Skeletal muscle tissue (tissue), 4 donors: ENCODE measurements around the gene CYP51A1. TPM values are rescaled to one million over a fixed set of nuclear protein-coding genes. Genes with fewer than 3 reads are reported as not detected.
"Not testable (repeated sequence)": the region's sequence is repeated elsewhere in the genome, so short reads cannot be mapped to it uniquely, and the experiment has no call there.

Experiments
- H3K27ac ChIP-seq: one replicate; pipeline ENCODE4 v1.7.0; 2013; ENCODE audit warnings: mild to moderate bottlenecking, low read depth, low read length, inconsistent platforms
- H3K27me3 ChIP-seq, 3 donors: one replicate each; pipeline ENCODE4 v1.7.0; 2013; ENCODE audit warnings: low read length in 3 of 3; ENCODE audit not compliant: control insufficient read depth in 3 of 3, insufficient read depth in 3 of 3
- H3K36me3 ChIP-seq, 3 donors: one replicate each; pipeline ENCODE4 v1.7.0; 2013; ENCODE audit warnings: low read length in 3 of 3; ENCODE audit not compliant: control insufficient read depth in 3 of 3, insufficient read depth in 3 of 3
- H3K4me1 ChIP-seq, 3 donors: one replicate each; pipeline ENCODE4 v1.7.0; 2013; ENCODE audit warnings: low read length in 3 of 3, mild to moderate bottlenecking in 3 of 3; ENCODE audit not compliant: control insufficient read depth in 3 of 3, insufficient read depth in 3 of 3
- H3K4me3 ChIP-seq, 3 donors: one replicate each; pipeline ENCODE4 v1.7.0; 2013; ENCODE audit warnings: low read length in 3 of 3
- H3K9ac ChIP-seq, 3 donors: one replicate each; pipeline ENCODE4 v1.7.0; 2013; ENCODE audit warnings: low read length in 3 of 3, mild to moderate bottlenecking in 3 of 3, moderate library complexity in 2 of 3, low read depth in 1 of 3
- H3K9me3 ChIP-seq, 3 donors: one replicate each; pipeline ENCODE4 v1.7.0; 2013; ENCODE audit warnings: low read length in 3 of 3; ENCODE audit not compliant: control insufficient read depth in 3 of 3
- total RNA-seq: library from RNA; depleted of rRNA; stranded (reverse); fragments of >200 nt; gene quantifications from one replicate; pipeline ENCODE4 v1.2.3, GENCODE V29; 2014
- donor health status: Osteomylitis.

Gene CYP51A1
- total RNA-seq, 1 donor from 2014 or later = 68.9 TPM

GRCh38 chr7:92149736-92150239 is 15.5 kb upstream of the CYP51A1 start:
- H3K4me3 ChIP-seq = no peak overlapping the region
- no peaks in the 10 kb centered on the region for H3K36me3 ChIP-seq
- H3K27me3 ChIP-seq = no peaks in the 10 kb centered on the region
- no peak overlapping the region for H3K9ac ChIP-seq
- no peaks in the 10 kb centered on the region for H3K9me3 ChIP-seq
- H3K27ac ChIP-seq = no peak overlapping the region
- no peaks in the 10 kb centered on the region for H3K4me1 ChIP-seq

GRCh38 chr7:92143192-92143880 is 9.1 kb upstream of the CYP51A1 start:
- H3K9me3 ChIP-seq, H3K36me3 ChIP-seq, H3K27me3 ChIP-seq, H3K4me3 ChIP-seq, H3K27ac ChIP-seq, H3K4me1 ChIP-seq, H3K9ac ChIP-seq: not testable (repeated sequence)

- H3K27me3 ChIP-seq, H3K4me3 ChIP-seq, H3K36me3 ChIP-seq, H3K4me1 ChIP-seq, H3K9ac ChIP-seq, H3K27ac ChIP-seq, H3K9me3 ChIP-seq: not testable (repeated sequence)
These were observed 8.5 kb upstream of the CYP51A1 start for GRCh38 chr7:92142791-92143190.

- H3K9me3 ChIP-seq = no peaks in the 10 kb centered on the region
- no peaks in the 10 kb centered on the region for H3K27me3 ChIP-seq
- no peak overlapping the region for H3K9ac ChIP-seq
- no peak overlapping the region for H3K4me3 ChIP-seq
- no peaks in the 10 kb centered on the region for H3K4me1 ChIP-seq
- no peaks in the 10 kb centered on the region for H3K36me3 ChIP-seq
- H3K27ac ChIP-seq = no peak overlapping the region
These were observed 6.9 kb upstream of the CYP51A1 start for GRCh38 chr7:92141161-92141560.

GRCh38 chr7:92137557-92137956 is 3.3 kb upstream of the CYP51A1 start:
- no peak overlapping the region for H3K27ac ChIP-seq
- no peak overlapping the region for H3K4me3 ChIP-seq
- no peaks in the 10 kb centered on the region for H3K9me3 ChIP-seq
- H3K4me1 ChIP-seq = peaks cover 3 to 12% (median 8%) of the 10 kb centered on the region in 3 donors
- H3K9ac ChIP-seq = no peak overlapping the region
- H3K36me3 ChIP-seq = no peaks in the 10 kb centered on the region
- no peaks in the 10 kb centered on the region for H3K27me3 ChIP-seq

GRCh38 chr7:92135052-92135889 is 994 bp upstream of the CYP51A1 start:
- Histone ChIP-seq H3K9ac (peak overlapping the region; percentile 83 to 91 (median 91)), H3K27me3 (no peaks in the 10 kb centered on the region), H3K36me3 (no peaks in the 10 kb centered on the region), H3K9me3 (no peaks in the 10 kb centered on the region), H3K4me3 (peak overlapping the region; percentile 88 to 96 (median 93)), H3K27ac (peak overlapping the region; percentile 91), H3K4me1 (peaks cover 3 to 12% (median 8%) of the 10 kb centered on the region in 3 donors)

- H3K36me3 ChIP-seq = no peaks in the 10 kb centered on the region
- peaks cover 3 to 12% (median 8%) of the 10 kb centered on the region in 3 donors for H3K4me1 ChIP-seq
- peak overlapping the region; percentile 91 for H3K27ac ChIP-seq
- H3K27me3 ChIP-seq = no peaks in the 10 kb centered on the region
- H3K4me3 ChIP-seq = peak overlapping the region; percentile 88 to 96 (median 93)
- peak overlapping the region; percentile 83 to 91 (median 91) for H3K9ac ChIP-seq
- no peaks in the 10 kb centered on the region for H3K9me3 ChIP-seq
These were observed 473 bp downstream of the CYP51A1 start for GRCh38 chr7:92133737-92134270.

- H3K27me3 ChIP-seq = no peaks in the 10 kb centered on the region
- peaks cover 3 to 12% (median 8%) of the 10 kb centered on the region in 3 donors for H3K4me1 ChIP-seq
- H3K4me3 ChIP-seq = peak overlapping the region; percentile 88 to 96 (median 93)
- no peaks in the 10 kb centered on the region for H3K9me3 ChIP-seq
- peak overlapping the region; percentile 91 for H3K27ac ChIP-seq
- H3K36me3 ChIP-seq = peaks cover 0 to 2% (median 1%) of the 10 kb centered on the region in 3 donors
- H3K9ac ChIP-seq = peak overlapping the region; percentile 83 to 91 (median 91)
These were observed 1.0 kb downstream of the CYP51A1 start for GRCh38 chr7:92133133-92133736.

- Histone ChIP-seq H3K9ac (no peak overlapping the region), H3K27ac (no peak overlapping the region), H3K4me3 (no peak overlapping the region), H3K9me3 (no peaks in the 10 kb centered on the region), H3K36me3 (peaks cover 0 to 8% (median 3%) of the 10 kb centered on the region in 3 donors), H3K27me3 (no peaks in the 10 kb centered on the region), H3K4me1 (peaks cover 3 to 12% (median 8%) of the 10 kb centered on the region in 3 donors)
These were observed 2.4 kb downstream of the CYP51A1 start for GRCh38 chr7:92131764-92132330.
